ENCODE measurements around the gene AVEN. TPM values are rescaled to one million over a fixed set of nuclear protein-coding genes. Genes with fewer than 3 reads are reported as not detected.

Gene AVEN
- total and polyA plus RNA-seq, 11 donors: 16.3 to 37.1 (median 21.0) TPM

- no peaks in the 10 kb centered on the region for H3K4me1 ChIP-seq
- intact Hi-C loops (cut with DNase I): no loop called here
- no peak overlapping the region for H3K27ac ChIP-seq
- H3K27me3 ChIP-seq: no peaks in the 10 kb centered on the region
- no peaks in the 10 kb centered on the region for H3K9me3 ChIP-seq
- TF ChIP-seq POLR2A (IDR thresholded peaks at IDR 0.05) (no peak), CTCF (IDR thresholded peaks at IDR 0.05) (no peak)
- 78 to 94% (median 93%) methylated on average over 2 to 3 of the region's 3 CpGs for WGBS, 4 donors
- no peak overlapping the region for H3K4me3 ChIP-seq
- H3K36me3 ChIP-seq: no peaks in the 10 kb centered on the region
- ATAC-seq (no peak), DNase-seq (no peak)
Measured at GRCh38 chr15:33848011-33848410, 191.0 kb downstream of the AVEN start.

- no peak for DNase-seq
- Histone ChIP-seq H3K9me3 (no peaks in the 10 kb centered on the region), H3K36me3 (no peaks in the 10 kb centered on the region), H3K27ac (no peak overlapping the region), H3K27me3 (no peaks in the 10 kb centered on the region), H3K4me1 (no peaks in the 10 kb centered on the region), H3K4me3 (no peak overlapping the region)
- 79 to 85% (median 83%) methylated on average over 6 of the region's 6 CpGs for WGBS, 4 donors
- intact Hi-C loops (cut with DNase I): no loop called here
- no peak for TF ChIP-seq POLR2A (IDR thresholded peaks at IDR 0.05)
- no peak for TF ChIP-seq CTCF (IDR thresholded peaks at IDR 0.05)
- no peak for ATAC-seq
Measured at GRCh38 chr15:33846862-33847261, 192.1 kb downstream of the AVEN start.

- no peaks in the 10 kb centered on the region for H3K27me3 ChIP-seq
- ATAC-seq (no peak), DNase-seq (no peak)
- H3K4me1 ChIP-seq: no peaks in the 10 kb centered on the region
- no peaks in the 10 kb centered on the region for H3K9me3 ChIP-seq
- intact Hi-C loops (cut with DNase I): no loop called here
- WGBS, 4 donors: 83 to 97% (median 94%) methylated on average over 2 of the region's 2 CpGs
- TF ChIP-seq POLR2A (IDR thresholded peaks at IDR 0.05) (no peak), CTCF (IDR thresholded peaks at IDR 0.05) (no peak)
- no peak overlapping the region for H3K27ac ChIP-seq
- H3K36me3 ChIP-seq: no peaks in the 10 kb centered on the region
- no peak overlapping the region for H3K4me3 ChIP-seq
Measured at GRCh38 chr15:33846142-33846541, 192.9 kb downstream of the AVEN start.

GRCh38 chr15:33844597-33844996 lies 194.4 kb downstream of the AVEN start:
- DNase-seq: no peak
- H3K27me3 ChIP-seq: no peaks in the 10 kb centered on the region
- no peak overlapping the region for H3K27ac ChIP-seq
- ATAC-seq: no peak
- H3K4me1 ChIP-seq: no peaks in the 10 kb centered on the region
- H3K9me3 ChIP-seq: no peaks in the 10 kb centered on the region
- no peak for TF ChIP-seq CTCF (IDR thresholded peaks at IDR 0.05)
- TF ChIP-seq POLR2A (IDR thresholded peaks at IDR 0.05): no peak
- H3K36me3 ChIP-seq: no peaks in the 10 kb centered on the region
- no peak overlapping the region for H3K4me3 ChIP-seq
- 87 to 93% (median 91%) methylated on average over 4 of the region's 4 CpGs for WGBS, 4 donors
- intact Hi-C loops (cut with DNase I): no loop called here

Measured in heart left ventricle (tissue), 16 donors.